Lower leg skin (tissue), 4 donors: ENCODE results near the gene NR4A1. TPM values are rescaled to one million over a fixed set of nuclear protein-coding genes. Genes with fewer than 3 reads are reported as not detected.

Source experiments
- DNase-seq, 2 donors: peaks; one replicate each; pipeline ENCODE4 v3.0.0-alpha.2; 2019; ENCODE audit warnings: low spot score in 2 of 2
- H3K4me3 ChIP-seq: fragments of 200-600 bp; sonication (generic); 2 replicates; pipeline ENCODE4 v1.5.1; 2017; ENCODE audit warnings: mild to moderate bottlenecking, low read depth; ENCODE audit not compliant: poor library complexity, severe bottlenecking
- CTCF ChIP-seq, 3 donors: fragments of 450-650 bp; IDR thresholded peaks; one replicate each; pipeline ENCODE4 v1.5.1; 2016; ENCODE audit warnings: antibody characterized with exemption in 3 of 3, mild to moderate bottlenecking in 3 of 3, moderate library complexity in 2 of 3
- POLR2A ChIP-seq, 2 donors: fragments of 450-650 bp; IDR thresholded peaks; one replicate each; pipeline ENCODE4 v1.6.1; 2016 to 2017; ENCODE audit warnings: antibody characterized with exemption in 2 of 2, mild to moderate bottlenecking in 1 of 2, moderate library complexity in 1 of 2
- WGBS, 2 donors: methylation state at CpG; one replicate each; pipeline ENCODE4 v1.1.5; 2018; 5-methylcytosine and 5-hydroxymethylcytosine counted together
- intact Hi-C: fragments of 100-400 bp; cut with DNase I; formaldehyde crosslinking; loops from one replicate; pipeline ENCODE4 v1.15.0; 2023; ENCODE audit warnings: low total_unique reads
- total RNA-seq, 4 donors: library from RNA; depleted of rRNA; stranded (reverse); fragments of >200 nt; gene quantifications; one replicate each; pipeline ENCODE4 v1.1.0, GENCODE V29; 2016

NR4A1 gene
- total RNA-seq, 4 donors from 2014 or later: 28.7 to 121 (median 105) TPM

- WGBS, 2 donors: 41 to 47% methylated on average over 11 of the region's 11 CpGs
- no peak for TF ChIP-seq POLR2A (IDR thresholded peaks at IDR 0.05)
- TF ChIP-seq CTCF (IDR thresholded peaks at IDR 0.05): no peak
- intact Hi-C loops: no loop called here
- DNase-seq: peak; percentile 75 to 95
- H3K4me3 ChIP-seq: no peak overlapping the region
Observed at GRCh38 chr12:52010152-52010622, 41.1 kb upstream of the NR4A1 start.

GRCh38 chr12:52010692-52011601 is 40.3 kb upstream of the NR4A1 start:
- DNase-seq: no peak
- intact Hi-C loops: no loop called here
- WGBS, 2 donors: 63 to 74% methylated on average over 8 of the region's 8 CpGs
- TF ChIP-seq POLR2A (IDR thresholded peaks at IDR 0.05): no peak
- no peak for TF ChIP-seq CTCF (IDR thresholded peaks at IDR 0.05)
- H3K4me3 ChIP-seq: no peak overlapping the region

GRCh38 chr12:52011602-52012214 is 39.5 kb upstream of the NR4A1 start:
- 88 to 92% methylated on average over 8 of the region's 8 CpGs for WGBS, 2 donors
- no peak for DNase-seq
- TF ChIP-seq POLR2A (IDR thresholded peaks at IDR 0.05): no peak
- no peak for TF ChIP-seq CTCF (IDR thresholded peaks at IDR 0.05)
- intact Hi-C loops: no loop called here
- no peak overlapping the region for H3K4me3 ChIP-seq

- intact Hi-C loops: no loop called here
- H3K4me3 ChIP-seq: no peak overlapping the region
- WGBS, 2 donors: 86 to 89% methylated on average over 16 of the region's 16 CpGs
- TF ChIP-seq POLR2A (IDR thresholded peaks at IDR 0.05): no peak
- DNase-seq: no peak
Observed at GRCh38 chr12:52013626-52014310, 37.5 kb upstream of the NR4A1 start.

- TF ChIP-seq POLR2A (IDR thresholded peaks at IDR 0.05) (no peak), CTCF (IDR thresholded peaks at IDR 0.05) (no peak)
- 73 to 82% methylated on average over 33 to 61 of the region's 93 CpGs for WGBS, 2 donors
- intact Hi-C loops: no loop called here
- DNase-seq: no peak
- no peak overlapping the region for H3K4me3 ChIP-seq
Observed at GRCh38 chr12:52014567-52015530, 36.4 kb upstream of the NR4A1 start.
